ENCODE data around the gene RGS6. TPM values are rescaled to one million over a fixed set of nuclear protein-coding genes. Genes with fewer than 3 reads are reported as not detected.
A peak's percentile ranks its signal among the peaks of the same experiment; 100 is the strongest.

Gene RGS6
- total RNA-seq, 1 donor from 2014 or later: 0.34 TPM

GRCh38 chr14:72568296-72568992 lies 636.2 kb downstream of the RGS6 start:
- FAIRE-seq: no peak
- no peak overlapping the region for H3K4me2 ChIP-seq (ENCODE audit: low read length)

GRCh38 chr14:72573725-72574417 lies 641.6 kb downstream of the RGS6 start:
- Mint-ChIP-seq H3K27me3 (ENCODE audit: low read depth, unreplicated experiment) (peaks cover 22% of the 10 kb centered on the region), H3K36me3 (ENCODE audit: low read depth, unreplicated experiment) (peaks cover 2% of the 10 kb centered on the region), H3K4me1 (ENCODE audit: low read depth, unreplicated experiment) (peaks cover 2% of the 10 kb centered on the region), H3K27ac (ENCODE audit: unreplicated experiment) (peak overlapping the region; percentile 11), H3K9me3 (ENCODE audit: unreplicated experiment) (no peaks in the 10 kb centered on the region), H3K4me3 (ENCODE audit: unreplicated experiment) (no peak overlapping the region)
- FAIRE-seq: no peak
- no peak overlapping the region for H3K4me2 ChIP-seq (ENCODE audit: low read length)
- no peaks in the 10 kb centered on the region for H3K36me3 ChIP-seq (ENCODE audit: insufficient read depth, low read length)
- no peak overlapping the region for H2AFZ ChIP-seq (ENCODE audit: low read depth, low read length)
- no peak overlapping the region for H3K4me3 ChIP-seq (ENCODE audit: insufficient read depth, low read depth, low read length)
- no peak overlapping the region for H3K27ac ChIP-seq (ENCODE audit: low read depth, low read length)
- no peaks in the 10 kb centered on the region for H3K9me3 ChIP-seq (ENCODE audit: insufficient read depth, low read depth, low read length)
- no peaks in the 10 kb centered on the region for H4K20me1 ChIP-seq (ENCODE audit: insufficient read depth, low read length)
- no peaks in the 10 kb centered on the region for H3K4me1 ChIP-seq (ENCODE audit: insufficient read depth, low read length)
- TF ChIP-seq CTCF (IDR thresholded peaks at IDR 0.05; ENCODE audit: insufficient read depth, low read depth, low read length) (no peak), EZH2 (IDR thresholded peaks at IDR 0.05; ENCODE audit: insufficient read depth, low read length) (no peak)
- no peak for DNase-seq (ENCODE audit: low read depth)
- H3K9ac ChIP-seq (ENCODE audit: low read length): no peak overlapping the region
- no peaks in the 10 kb centered on the region for H3K27me3 ChIP-seq (ENCODE audit: insufficient read depth, low read length)
- H3K79me2 ChIP-seq (ENCODE audit: insufficient read depth, low read length): no peaks in the 10 kb centered on the region

More at GRCh38 chr14:72568296-72568992, 636.2 kb downstream of the RGS6 start:
- peaks cover 13% of the 10 kb centered on the region for H3K27me3 Mint-ChIP-seq (ENCODE audit: low read depth, unreplicated experiment)
- H3K27ac Mint-ChIP-seq (ENCODE audit: unreplicated experiment): no peak overlapping the region
- no peaks in the 10 kb centered on the region for H3K9me3 Mint-ChIP-seq (ENCODE audit: unreplicated experiment)
- Histone ChIP-seq H4K20me1 (ENCODE audit: insufficient read depth, low read length) (no peaks in the 10 kb centered on the region), H2AFZ (ENCODE audit: low read depth, low read length) (no peak overlapping the region), H3K79me2 (ENCODE audit: insufficient read depth, low read length) (no peaks in the 10 kb centered on the region), H3K9ac (ENCODE audit: low read length) (no peak overlapping the region), H3K27ac (ENCODE audit: low read depth, low read length) (no peak overlapping the region), H3K4me3 (ENCODE audit: insufficient read depth, low read depth, low read length) (no peak overlapping the region), H3K4me1 (ENCODE audit: insufficient read depth, low read length) (no peaks in the 10 kb centered on the region), H3K9me3 (ENCODE audit: insufficient read depth, low read depth, low read length) (no peaks in the 10 kb centered on the region), H3K27me3 (ENCODE audit: insufficient read depth, low read length) (no peaks in the 10 kb centered on the region), H3K36me3 (ENCODE audit: insufficient read depth, low read length) (no peaks in the 10 kb centered on the region)
- TF ChIP-seq CTCF (IDR thresholded peaks at IDR 0.05; ENCODE audit: insufficient read depth, low read depth, low read length) (no peak), EZH2 (IDR thresholded peaks at IDR 0.05; ENCODE audit: insufficient read depth, low read length) (no peak)
- H3K4me3 Mint-ChIP-seq (ENCODE audit: unreplicated experiment): no peak overlapping the region
- peaks cover 2% of the 10 kb centered on the region for H3K4me1 Mint-ChIP-seq (ENCODE audit: low read depth, unreplicated experiment)
- DNase-seq (ENCODE audit: low read depth): no peak
- no peaks in the 10 kb centered on the region for H3K36me3 Mint-ChIP-seq (ENCODE audit: low read depth, unreplicated experiment)

GRCh38 chr14:72574715-72575114 lies 642.5 kb downstream of the RGS6 start:
- no peaks in the 10 kb centered on the region for H3K4me1 ChIP-seq (ENCODE audit: insufficient read depth, low read length)
- DNase-seq (ENCODE audit: low read depth) (no peak), FAIRE-seq (no peak)
- H3K27me3 ChIP-seq (ENCODE audit: insufficient read depth, low read length): no peaks in the 10 kb centered on the region
- Mint-ChIP-seq H3K27me3 (ENCODE audit: low read depth, unreplicated experiment) (peaks cover 26% of the 10 kb centered on the region), H3K36me3 (ENCODE audit: low read depth, unreplicated experiment) (peaks cover 2% of the 10 kb centered on the region), H3K9me3 (ENCODE audit: unreplicated experiment) (no peaks in the 10 kb centered on the region), H3K27ac (ENCODE audit: unreplicated experiment) (no peak overlapping the region), H3K4me1 (ENCODE audit: low read depth, unreplicated experiment) (peaks cover 2% of the 10 kb centered on the region), H3K4me3 (ENCODE audit: unreplicated experiment) (no peak overlapping the region)
- H3K79me2 ChIP-seq (ENCODE audit: insufficient read depth, low read length): no peaks in the 10 kb centered on the region
- no peak overlapping the region for H2AFZ ChIP-seq (ENCODE audit: low read depth, low read length)
- H3K4me2 ChIP-seq (ENCODE audit: low read length): no peak overlapping the region
- no peaks in the 10 kb centered on the region for H4K20me1 ChIP-seq (ENCODE audit: insufficient read depth, low read length)
- no peaks in the 10 kb centered on the region for H3K9me3 ChIP-seq (ENCODE audit: insufficient read depth, low read depth, low read length)
- TF ChIP-seq EZH2 (IDR thresholded peaks at IDR 0.05; ENCODE audit: insufficient read depth, low read length) (no peak), CTCF (IDR thresholded peaks at IDR 0.05; ENCODE audit: insufficient read depth, low read depth, low read length) (no peak)
- H3K9ac ChIP-seq (ENCODE audit: low read length): no peak overlapping the region
- no peak overlapping the region for H3K4me3 ChIP-seq (ENCODE audit: insufficient read depth, low read depth, low read length)
- H3K36me3 ChIP-seq (ENCODE audit: insufficient read depth, low read length): no peaks in the 10 kb centered on the region
- H3K27ac ChIP-seq (ENCODE audit: low read depth, low read length): no peak overlapping the region

All from astrocyte (in vitro differentiated cells and primary cell).